GM21447 (cell line): ENCODE results near the gene ZBTB47.

Experiments used
- ATAC-seq: cut with Tn5 transposase; IDR thresholded peaks from one replicate; pipeline ENCODE4 v1.9.1; 2021; ENCODE audit not compliant: unreplicated experiment

The ZBTB47 gene

DNA sequence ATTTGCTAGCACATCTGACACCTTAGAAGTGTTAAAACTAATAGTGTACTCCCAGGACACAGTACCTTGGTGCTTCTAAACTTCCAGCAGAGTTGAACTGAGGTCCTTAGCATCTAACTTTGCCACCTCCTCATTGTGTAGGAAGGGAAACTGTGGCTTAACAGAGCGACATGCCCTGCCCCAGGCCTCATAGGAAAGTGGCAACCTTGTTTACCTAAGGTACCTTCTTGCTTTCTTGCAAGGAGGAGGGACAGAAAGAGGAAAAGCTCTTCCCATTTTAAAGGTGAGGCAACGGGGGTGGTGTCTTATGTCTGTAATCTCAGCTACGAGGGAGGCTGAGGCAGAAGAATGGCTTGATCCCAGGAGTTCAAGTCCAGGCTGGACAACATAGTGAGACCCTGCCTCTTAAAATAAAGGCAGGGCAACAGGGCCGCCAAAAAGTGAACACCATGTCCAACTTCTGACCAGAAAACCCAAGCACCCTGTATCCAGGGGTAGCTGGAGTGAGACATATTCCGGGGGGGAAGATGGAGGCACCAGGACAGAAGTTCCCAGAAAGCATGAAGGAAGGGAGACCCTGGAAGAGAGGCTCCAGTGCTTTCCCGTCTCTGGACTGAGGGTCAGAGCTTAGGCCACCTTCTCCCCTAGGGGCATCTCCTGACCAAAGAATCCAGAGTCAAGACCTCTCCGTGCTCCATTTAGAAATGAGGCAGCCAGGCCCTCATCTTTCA lies 31.3 kb downstream of the ZBTB47 start:
- no peak for ATAC-seq

DNA sequence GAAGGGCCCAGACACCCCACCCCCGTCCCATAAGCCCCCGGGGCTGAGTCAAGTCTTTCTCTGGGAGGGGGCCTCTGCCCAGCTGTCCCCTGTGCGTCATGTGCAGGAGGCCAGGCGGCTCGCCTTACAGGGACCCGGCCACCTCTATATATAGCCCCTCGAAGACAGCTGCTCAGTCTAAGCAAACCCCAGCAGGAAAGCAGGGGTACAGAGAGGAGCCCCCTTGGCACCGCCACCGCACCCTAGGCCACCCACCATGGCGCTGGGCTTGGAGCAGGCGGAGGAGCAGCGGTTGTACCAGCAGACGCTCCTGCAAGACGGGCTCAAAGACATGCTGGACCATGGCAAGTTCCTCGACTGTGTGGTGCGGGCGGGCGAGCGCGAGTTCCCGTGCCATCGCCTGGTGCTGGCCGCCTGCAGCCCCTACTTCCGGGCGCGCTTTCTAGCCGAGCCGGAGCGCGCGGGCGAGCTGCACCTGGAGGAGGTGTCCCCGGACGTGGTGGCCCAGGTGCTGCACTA lies 31.9 kb downstream of the ZBTB47 start, which contains the start of gene KLHL40:
Gene KLHL40 (plus strand): TSS at position 175 of the 519 bp plus-strand sequence. CDS start 82 bp downstream, at position 257.
- ATAC-seq: no peak

DNA sequence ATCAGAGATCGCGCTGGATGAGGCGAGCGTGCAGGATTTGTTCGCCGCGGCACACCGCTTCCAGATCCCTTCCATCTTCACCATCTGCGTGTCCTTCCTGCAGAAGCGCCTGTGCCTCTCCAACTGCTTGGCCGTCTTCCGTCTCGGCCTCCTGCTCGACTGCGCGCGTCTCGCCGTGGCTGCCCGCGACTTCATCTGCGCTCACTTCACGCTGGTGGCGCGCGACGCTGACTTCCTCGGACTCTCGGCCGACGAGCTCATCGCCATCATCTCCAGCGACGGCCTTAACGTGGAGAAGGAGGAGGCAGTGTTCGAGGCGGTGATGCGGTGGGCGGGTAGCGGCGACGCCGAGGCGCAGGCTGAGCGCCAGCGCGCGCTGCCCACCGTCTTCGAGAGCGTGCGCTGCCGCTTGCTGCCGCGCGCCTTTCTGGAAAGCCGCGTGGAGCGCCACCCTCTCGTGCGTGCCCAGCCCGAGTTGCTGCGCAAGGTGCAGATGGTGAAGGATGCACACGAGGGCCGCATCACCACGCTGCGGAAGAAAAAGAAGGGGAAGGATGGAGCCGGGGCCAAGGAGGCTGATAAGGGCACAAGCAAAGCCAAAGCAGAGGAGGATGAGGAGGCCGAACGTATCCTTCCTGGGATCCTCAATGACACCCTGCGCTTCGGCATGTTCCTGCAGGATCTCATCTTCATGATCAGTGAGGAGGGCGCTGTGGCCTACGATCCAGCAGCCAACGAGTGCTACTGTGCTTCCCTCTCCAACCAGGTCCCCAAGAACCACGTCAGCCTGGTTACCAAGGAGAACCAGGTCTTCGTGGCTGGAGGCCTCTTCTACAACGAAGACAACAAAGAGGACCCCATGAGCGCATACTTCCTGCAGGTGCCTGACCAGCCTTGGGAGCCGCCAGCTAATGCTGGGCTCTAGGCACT lies 32.7 kb downstream of the ZBTB47 start:
- no peak for ATAC-seq

DNA sequence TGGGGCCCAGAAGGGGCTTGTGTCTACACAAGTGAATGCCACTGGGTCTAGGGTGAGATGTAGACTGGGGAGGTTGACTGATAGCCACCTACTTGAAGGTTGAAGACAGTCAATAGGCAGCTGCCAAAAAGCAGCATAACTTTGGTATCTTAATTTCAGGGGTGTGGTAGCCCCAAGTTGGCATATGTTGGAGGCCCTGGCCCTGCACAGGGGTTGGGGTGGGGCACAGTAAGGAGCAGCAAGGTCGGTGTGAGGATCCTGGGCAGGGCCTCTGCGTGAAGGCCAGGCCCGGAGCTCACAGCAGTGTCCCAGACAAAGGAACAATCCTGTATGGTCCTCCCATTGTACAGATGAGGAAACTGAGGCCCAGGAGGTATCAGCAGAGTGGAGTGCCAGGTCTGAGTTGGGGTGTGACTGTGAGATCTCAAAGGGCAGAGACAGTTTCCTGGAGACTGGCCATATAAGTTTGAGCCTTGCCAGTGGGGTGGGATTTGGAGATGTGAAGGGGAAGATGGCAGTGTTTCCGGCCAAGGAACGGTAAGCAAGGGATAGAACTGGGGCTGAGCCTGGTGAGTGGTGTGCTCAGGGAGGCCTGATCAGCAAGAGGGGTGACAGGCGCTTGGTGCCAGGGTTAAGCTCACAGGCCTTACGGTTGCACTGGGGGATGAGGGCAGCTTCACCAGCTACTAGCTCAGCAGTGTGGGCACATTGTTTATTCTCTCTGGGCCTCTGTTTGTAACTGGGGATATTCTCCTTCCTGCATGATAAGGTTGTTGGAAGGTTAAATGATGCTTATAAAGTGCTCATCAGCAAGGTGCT lies 33.5 kb downstream of the ZBTB47 start:
- ATAC-seq: no peak

DNA sequence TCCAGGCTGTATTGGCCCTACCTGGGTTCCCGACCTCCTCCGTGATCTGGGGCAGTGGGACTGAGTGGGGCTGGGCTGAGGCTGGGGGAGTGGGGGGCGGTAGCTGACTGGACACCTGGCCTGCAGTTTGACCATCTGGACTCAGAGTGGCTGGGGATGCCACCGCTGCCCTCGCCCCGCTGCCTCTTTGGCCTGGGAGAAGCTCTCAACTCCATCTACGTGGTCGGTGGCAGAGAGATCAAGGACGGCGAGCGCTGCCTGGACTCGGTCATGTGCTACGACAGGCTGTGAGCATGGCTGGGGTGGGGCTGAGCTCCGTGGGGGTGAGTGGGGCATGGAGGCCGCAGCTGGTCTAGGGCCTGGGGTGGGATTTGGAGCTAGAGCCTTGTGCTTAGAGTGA lies 34.5 kb downstream of the ZBTB47 start:
- no peak for ATAC-seq

DNA sequence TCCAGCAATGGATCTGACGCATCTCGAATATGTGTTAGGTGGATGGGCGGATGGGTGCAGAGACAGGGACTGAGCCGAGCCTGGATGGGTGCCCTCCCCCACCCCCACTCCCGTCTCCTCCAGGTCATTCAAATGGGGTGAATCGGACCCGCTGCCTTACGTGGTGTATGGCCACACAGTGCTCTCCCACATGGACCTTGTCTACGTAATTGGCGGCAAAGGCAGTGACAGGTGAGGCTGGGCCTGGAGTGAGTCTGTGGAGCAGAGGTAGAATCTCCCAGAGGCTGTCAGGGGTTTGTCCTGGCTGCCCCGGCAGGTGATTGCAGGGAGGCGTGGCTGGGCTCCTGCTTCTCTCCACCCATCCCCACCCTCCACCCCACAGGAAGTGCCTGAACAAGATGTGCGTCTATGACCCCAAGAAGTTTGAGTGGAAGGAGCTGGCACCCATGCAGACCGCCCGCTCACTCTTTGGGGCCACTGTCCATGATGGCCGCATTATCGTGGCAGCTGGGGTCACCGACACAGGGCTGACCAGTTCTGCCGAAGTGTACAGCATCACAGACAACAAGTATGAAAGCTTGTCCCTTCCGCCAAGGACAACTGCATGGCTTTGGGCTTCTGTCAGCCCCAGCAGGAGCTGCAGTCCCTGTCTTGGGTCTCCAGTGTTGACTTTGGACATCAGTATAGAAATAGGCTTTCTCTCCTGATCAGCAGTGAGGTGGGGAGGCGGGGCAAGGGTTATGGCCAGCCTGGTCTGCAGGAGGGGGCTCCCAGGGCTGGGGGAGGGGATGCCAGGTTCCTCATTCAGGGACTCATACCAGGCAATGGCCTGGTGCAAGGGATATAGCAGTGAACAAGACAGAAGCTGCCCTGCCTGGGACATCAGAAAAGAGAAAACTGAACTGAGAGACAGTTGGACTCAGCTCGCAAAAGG lies 35.3 kb downstream of the ZBTB47 start:
- ATAC-seq: no peak

DNA sequence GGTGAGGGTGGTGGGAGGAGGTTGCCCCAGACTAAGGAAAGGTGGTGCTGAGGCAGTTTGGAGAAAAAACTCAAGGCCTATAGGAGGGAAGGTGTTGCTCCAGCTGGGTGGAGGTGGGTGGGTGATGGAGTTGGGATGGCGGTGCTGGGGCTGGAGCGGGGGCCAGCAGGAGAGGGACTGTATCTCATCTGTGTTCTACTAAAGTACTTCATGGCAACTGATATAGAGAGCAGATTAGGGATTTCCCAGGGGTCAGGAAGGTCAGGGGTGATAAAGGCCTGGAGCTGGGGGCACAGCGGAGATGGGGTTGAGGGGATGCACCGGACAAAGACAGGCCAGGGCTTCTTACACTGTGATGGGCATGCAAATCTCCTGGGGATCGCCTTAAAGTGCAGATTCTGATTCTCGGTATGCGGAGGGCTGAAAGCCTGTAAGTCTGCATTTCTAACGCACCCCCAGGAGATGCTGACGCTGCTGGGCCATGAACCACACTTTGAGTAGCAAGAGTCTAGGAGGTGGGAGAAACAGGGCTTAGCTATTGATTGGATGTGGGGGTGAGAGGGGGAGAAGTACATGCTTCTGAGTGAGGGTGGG lies 36.0 kb downstream of the ZBTB47 start:
- ATAC-seq: no peak

DNA sequence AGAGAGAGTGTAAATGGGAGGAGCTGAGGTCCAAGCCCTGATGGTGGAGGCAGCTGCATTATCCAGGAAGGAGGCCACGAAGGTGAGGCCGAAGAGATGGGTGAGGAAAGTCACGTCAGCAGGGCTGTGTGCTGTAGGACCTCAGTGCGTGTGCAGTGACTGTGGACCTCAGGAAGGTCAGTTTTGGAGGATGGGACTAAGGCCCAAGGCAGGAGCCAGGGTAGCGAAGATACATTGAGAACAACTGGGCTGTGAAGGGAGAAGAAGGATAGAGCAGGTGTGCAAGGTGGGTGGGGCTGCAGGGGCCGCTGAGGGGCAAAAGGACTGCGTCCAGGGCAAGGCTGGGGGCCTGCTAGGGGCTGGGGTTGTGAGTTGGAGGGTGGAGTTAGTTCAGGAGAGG lies 36.7 kb downstream of the ZBTB47 start:
- ATAC-seq: no peak

DNA sequence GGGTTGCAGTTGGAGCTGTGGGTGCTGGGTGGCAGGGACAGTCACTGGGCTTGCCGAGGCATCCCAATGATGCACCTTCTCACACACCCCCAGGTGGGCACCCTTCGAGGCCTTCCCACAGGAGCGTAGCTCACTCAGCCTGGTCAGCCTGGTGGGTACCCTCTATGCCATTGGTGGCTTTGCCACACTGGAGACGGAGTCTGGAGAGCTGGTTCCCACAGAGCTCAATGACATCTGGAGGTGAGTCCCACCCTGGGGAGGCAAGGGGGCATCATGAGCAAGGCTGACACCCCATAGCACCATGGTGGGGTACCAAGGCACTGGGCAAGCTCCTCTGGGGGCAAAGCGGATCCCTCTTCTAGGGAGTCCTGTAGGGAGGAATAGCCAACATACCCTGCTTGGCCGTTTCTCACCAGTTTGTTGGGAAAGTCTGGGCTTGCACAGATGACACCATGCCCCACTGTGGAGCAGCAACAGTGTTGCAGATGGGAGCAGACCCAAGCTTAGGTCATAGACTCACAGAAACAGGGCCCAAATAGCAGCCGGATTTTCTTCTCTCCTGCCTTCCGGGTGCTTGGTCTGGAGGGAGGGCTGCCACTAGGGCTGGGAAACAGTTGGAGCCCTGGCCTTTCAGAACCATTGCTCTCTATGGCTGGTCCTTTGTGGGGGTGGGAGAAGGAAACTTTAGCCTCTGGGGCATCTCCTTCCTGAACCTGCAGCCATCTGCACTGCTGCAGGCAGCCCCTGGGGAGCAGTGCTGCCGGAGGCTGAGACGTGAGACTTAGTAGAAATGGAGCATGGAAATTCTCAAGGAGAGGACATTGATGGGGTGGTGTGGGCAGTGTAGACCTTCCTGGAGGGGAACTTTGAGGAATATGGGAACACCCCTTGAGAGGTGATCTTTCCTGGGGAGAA lies 37.5 kb downstream of the ZBTB47 start:
- no peak for ATAC-seq

DNA sequence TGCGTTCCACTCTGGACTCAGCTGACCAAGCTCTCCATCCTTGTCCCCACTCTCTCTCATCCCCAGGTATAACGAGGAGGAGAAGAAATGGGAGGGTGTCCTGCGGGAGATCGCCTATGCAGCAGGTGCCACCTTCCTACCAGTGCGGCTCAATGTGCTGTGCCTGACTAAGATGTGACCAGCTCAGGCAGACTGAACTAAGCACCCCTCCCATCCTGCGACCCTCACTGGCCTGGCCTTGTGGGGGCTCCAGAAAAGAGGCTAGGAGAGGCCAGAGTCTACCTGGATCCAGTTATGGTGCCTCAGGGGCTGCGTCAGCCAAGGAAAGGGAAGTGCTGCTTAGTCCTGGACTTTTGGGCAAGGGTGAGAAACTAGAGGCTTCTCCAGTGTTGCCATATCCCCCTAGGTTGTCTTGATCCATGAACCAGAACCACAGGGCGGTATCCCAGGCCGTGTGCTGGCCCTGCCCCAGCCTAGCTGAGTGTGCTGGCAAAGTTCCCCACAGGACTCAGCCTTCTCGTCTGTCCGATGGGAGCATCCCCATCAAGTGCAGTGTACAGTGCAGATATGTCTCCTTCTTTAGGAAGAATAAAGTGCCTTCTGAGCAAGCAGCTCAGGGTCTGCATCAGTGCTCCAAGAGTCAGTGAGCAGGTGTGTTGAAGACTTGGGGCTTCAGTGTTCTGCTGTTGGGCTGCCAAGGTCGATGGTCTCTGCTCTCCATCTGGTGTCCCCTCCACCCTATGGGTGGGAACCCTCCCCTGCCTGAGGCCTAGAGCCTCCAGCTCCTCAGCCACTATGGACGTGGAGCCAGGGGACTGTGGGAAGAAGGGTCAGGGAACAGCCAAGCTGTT lies 38.5 kb downstream of the ZBTB47 start:
- no peak for ATAC-seq

DNA sequence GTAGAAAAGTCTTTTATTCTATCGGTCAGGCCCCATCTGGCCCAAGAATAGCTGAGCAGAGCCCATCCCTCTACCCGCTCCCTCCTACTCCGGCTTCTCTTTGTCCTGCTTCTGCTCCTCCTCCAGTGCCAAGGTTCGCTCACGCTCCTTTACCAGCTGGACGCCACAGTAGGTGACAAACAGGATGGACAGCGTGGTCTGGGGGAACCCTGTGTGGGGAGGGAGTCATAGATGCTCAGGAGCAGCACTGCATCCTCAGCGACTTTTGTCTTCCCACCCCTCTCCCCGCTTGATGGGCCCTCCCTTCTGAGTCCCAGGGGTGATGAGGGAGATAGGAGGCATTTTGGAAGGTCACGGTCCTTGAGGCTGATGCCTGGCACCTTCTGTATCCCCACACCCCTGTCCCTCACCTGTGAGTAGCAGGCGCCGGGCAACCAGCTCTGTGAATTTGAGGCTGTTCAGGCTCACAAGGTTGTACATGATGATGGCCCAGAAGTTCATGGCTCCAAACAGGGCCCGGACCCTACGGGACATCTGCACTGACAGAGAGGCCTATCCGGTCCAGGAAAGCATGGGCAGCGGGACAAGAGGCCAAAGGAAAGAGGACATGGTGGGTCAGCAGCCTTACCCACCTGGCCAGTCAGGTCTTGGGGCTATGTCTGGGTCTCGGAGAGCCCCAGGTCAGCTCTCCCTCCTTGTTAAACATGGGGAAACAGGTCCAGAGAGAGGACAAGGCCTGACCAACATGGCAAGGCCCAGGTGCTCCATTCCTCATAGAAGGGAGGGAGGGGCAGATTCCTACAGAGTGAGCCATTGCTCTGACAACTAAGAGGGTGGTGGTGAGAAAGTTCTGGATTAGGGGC lies 39.4 kb downstream of the ZBTB47 start:
- no peak for ATAC-seq

DNA sequence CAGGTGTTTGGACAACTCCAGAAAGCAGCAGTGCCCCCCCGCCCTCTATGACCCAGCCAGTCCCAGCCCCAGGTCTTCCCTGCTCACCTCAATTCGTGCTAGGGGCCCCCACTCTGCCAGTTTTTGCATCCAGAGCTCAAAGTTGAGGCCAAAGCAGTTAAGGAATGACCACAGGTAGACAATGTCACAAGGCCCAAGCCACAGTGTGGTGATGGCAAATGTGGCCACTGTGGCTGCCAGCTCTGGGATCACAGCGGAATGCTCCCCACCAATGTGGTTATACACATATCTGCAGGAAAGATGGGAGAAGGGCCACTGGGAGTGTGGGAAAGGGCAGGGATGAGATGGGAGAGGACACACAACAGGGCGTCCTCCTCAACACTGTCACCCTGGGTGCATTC lies 40.0 kb downstream of the ZBTB47 start:
- ATAC-seq: no peak

DNA sequence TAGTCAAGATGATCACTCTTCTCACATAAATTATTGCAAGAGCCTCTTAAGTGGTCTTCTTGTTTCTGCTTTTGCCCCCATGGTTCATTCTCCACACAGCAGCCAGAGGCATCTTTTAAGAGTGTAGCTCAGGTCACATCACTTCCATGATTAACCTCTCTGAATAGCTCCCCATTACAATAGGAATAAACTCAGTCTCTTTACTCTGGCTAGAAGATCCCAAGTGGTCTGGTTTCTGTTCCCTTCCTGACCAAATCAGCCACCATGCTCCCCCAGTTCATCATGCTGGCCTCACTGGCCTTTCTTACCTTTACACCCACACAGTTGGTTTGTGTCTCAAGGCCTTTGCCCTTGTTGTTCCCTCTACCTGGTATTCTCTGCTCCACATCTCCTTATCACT lies 40.9 kb downstream of the ZBTB47 start:
- no peak for ATAC-seq

DNA sequence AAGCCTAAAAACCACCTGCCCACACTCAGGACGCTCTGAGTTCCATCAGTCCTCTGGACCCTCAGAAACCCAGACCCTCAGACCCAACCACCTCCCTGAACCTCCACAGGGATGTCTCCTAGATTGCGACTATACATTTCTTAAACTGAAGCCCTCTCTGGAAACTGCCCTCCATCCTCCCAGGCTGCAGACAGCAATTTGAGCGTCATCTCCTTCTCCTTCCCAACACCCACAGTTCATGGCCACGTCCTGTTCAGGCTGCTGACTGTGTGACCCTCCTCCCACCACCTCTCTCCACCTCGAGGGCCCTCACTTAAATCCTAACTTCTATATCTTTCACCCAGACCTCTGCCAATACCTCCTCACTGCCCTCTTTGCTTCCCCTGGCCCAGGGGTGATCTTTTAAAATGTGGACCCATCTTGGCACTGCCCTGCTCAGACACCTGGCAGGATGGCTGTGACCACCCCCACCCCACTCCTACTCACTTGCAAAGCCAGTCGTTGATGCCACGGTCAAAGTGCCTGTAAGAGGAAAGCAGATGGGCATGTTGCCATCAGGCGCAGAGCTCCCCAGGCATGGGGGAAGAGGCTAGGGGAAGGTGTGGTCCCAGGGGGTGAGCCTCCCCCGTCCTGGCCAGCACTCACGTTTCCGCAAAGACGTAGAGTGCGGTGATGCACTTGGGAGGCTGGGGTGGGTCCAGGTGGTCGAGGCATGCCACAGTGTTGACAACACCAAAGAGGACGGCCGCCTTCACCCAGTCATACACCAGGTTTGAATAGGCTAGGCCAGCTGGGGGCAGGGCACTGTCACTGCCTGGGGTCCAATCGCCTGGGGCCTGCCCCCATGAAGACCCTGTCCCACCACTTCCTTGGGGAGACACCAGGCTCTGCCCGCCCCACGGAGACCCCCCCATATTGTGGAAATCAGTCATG lies 43.1 kb downstream of the ZBTB47 start:
- ATAC-seq: no peak

DNA sequence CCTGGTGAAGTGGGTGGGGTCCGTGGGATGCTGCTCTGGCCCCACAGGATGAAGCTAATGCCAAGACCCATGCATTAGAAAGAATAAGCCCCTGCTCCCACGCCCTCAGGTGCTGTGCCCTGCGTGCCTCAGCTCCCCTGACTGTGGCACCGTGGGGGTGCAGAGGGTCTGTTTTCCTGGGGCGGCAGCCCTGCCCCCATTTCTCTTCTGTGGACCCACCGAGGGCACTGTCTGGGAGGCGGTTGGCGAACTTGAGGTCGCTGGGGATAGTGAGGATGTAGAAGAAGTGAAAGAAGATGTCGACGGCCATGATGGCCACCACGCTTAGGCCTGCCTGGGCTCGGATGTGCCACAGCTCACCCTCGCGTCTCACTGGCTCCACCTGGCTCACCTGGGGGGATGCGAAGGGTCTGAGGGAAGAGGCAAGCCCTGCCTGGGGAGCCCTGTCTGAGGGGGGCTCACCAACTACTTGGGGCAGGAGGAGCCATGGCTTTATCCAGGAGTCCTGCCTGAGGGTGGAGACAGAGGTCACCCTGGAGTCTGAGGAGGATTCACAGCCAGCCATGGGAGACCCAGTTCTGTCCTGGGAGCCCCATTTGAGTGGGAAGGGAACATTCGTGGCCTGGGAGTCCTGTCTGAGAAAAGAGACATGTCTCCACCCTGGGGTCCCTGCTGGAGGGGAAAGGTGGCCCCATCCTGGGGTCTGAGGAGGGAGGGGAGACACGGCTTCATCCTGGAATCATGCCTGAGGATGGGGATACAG lies 44.0 kb downstream of the ZBTB47 start:
- no peak for ATAC-seq
